ENCODE data around the gene ITPK1.

- TF ChIP-seq CTCF (conservative IDR thresholded peaks at IDR 0.05; ENCODE audit: low read depth, low read length) (no peak), EZH2 (IDR thresholded peaks at IDR 0.05; ENCODE audit: borderline replicate concordance, low read depth, low read length, poor library complexity, severe bottlenecking) (no peak)
Measured at GRCh38 chr14:92949496-92950192, 166.1 kb downstream of the ITPK1 start.

Data from A673 (cell line).